Spleen (tissue), 11 donors: Measurements from ENCODE around the gene NUP35. TPM values are rescaled to one million over a fixed set of nuclear protein-coding genes. Genes with fewer than 3 reads are reported as not detected.

Experiments used
- DNase-seq: peaks from one replicate; pipeline ENCODE4 v3.0.0-alpha.2; 2020
- H3K27ac ChIP-seq, 8 donors: fragments of 200-600 bp; sonication (generic) in 7 of 8; 1 replicate in 4 of 8; 2 replicates in 4 of 8; pipeline versions ENCODE4 v1.5.0 to v1.8.0; 2016 to 2021; ENCODE audit warnings: inconsistent platforms in 4 of 8, mild to moderate bottlenecking in 4 of 8, moderate library complexity in 1 of 8
- H3K27me3 ChIP-seq, 7 donors: fragments of 200-600 bp; sonication (generic) in 6 of 7; replicated peaks in 1 of 7; 1 replicate in 4 of 7; 2 replicates in 3 of 7; pipeline versions ENCODE4 v1.5.0 to v1.8.0; 2016 to 2021; ENCODE audit warnings: inconsistent platforms in 3 of 7, mild to moderate bottlenecking in 1 of 7
- H3K36me3 ChIP-seq, 6 donors: fragments of 200-600 bp; sonication (generic) in 5 of 6; 1 replicate in 4 of 6; 2 replicates in 2 of 6; pipeline versions ENCODE4 v1.5.0 to v1.8.0; 2016 to 2021; ENCODE audit warnings: inconsistent platforms in 2 of 6
- H3K4me1 ChIP-seq, 6 donors: fragments of 200-600 bp; sonication (generic) in 5 of 6; 1 replicate in 3 of 6; 2 replicates in 3 of 6; pipeline versions ENCODE4 v1.5.0 to v1.8.0; 2016 to 2021; ENCODE audit warnings: inconsistent platforms in 3 of 6
- H3K4me3 ChIP-seq, 8 donors: fragments of 200-600 bp; sonication (generic) in 7 of 8; 1 replicate in 4 of 8; 2 replicates in 4 of 8; pipeline versions ENCODE4 v1.5.0 to v1.8.0; 2016 to 2021; ENCODE audit warnings: inconsistent platforms in 4 of 8, mild to moderate bottlenecking in 4 of 8, moderate library complexity in 2 of 8
- H3K9me3 ChIP-seq, 8 donors: fragments of 200-600 bp; sonication (generic) in 7 of 8; 1 replicate in 4 of 8; 2 replicates in 4 of 8; pipeline versions ENCODE4 v1.5.0 to v1.8.0; 2016 to 2021; ENCODE audit warnings: inconsistent platforms in 4 of 8
- POLR2A ChIP-seq, 3 donors: fragments of 450-650 bp; IDR thresholded peaks; one replicate each; pipeline ENCODE4 v1.5.1; 2017; ENCODE audit warnings: antibody characterized with exemption in 3 of 3, mild to moderate bottlenecking in 1 of 3
- POLR2AphosphoS5 ChIP-seq, 3 donors: sonication (generic); formaldehyde crosslinking; IDR thresholded peaks; one replicate each; pipeline ENCODE4 v1.5.1; 2017; ENCODE audit warnings: antibody characterized with exemption in 3 of 3
- WGBS, 5 donors: extraction: QIAGEN DNeasy Blood & Tissue Kit in 3 of 5; methylation state at CpG; one replicate each; pipeline versions ENCODE4 v1.1.5 to v1.1.7; 2013 to 2018; 5-methylcytosine and 5-hydroxymethylcytosine counted together
- intact Hi-C: fragments of 100-400 bp; cut with DNase I; formaldehyde crosslinking; loops from one replicate; pipeline ENCODE4 v1.15.0; 2023; ENCODE audit warnings: low total_unique reads
- polyA plus RNA-seq, 3 donors: library from polyadenylated mRNA; stranded (reverse); fragments of 200-250 nt; gene quantifications; one replicate each; pipeline ENCODE4 v1.2.1, GENCODE V29; 2013
- total RNA-seq, 7 donors: library from RNA; depleted of rRNA in 3 of 7; stranded (reverse); fragments of >200 nt in 3 of 7; fragmentation: NEBNext Ultra II Directional in 4 of 7; extraction: Animal tissue kit (Norgen Biotek cat#: 25700) in 4 of 7; gene quantifications; one replicate each; pipeline versions ENCODE4 v1.1.0 to v1.2.1, GENCODE V29; 2016 to 2021
- TF ChIP-seq, protein P1 (sequence below), 11 experiments: fragments of 200-600 bp in 7 of 11; fragments of 450-650 bp in 4 of 11; sonication (generic) in 4 of 11; IDR thresholded peaks in 8 of 11; conservative IDR thresholded peaks in 3 of 11; 1 replicate in 7 of 11; 2 replicates in 4 of 11; pipeline versions ENCODE4 v1.4.0 to v1.8.0; 2016 to 2021; ENCODE audit warnings: antibody characterized with exemption in 11 of 11, inconsistent platforms in 4 of 11, mild to moderate bottlenecking in 1 of 11
- donor health status: healthy with polysubstance abuse.
- donor health status: DM: no; HTN: no; CAD: no; lungs with moderate emphysema.
- donor health status: DM: no; HTN: no; CAD: no.
- donor health status: Bipolar disorder and iron deficiency.
- donor health status: healthy.
- donor health status: DM: no; HTN: no; CAD: no.
- donor health status: DM: yes; HTN: yes; CAD: no.

The NUP35 gene
- total and polyA plus RNA-seq, 10 donors = 6.3 to 19.0 (median 13.6) TPM

DNA sequence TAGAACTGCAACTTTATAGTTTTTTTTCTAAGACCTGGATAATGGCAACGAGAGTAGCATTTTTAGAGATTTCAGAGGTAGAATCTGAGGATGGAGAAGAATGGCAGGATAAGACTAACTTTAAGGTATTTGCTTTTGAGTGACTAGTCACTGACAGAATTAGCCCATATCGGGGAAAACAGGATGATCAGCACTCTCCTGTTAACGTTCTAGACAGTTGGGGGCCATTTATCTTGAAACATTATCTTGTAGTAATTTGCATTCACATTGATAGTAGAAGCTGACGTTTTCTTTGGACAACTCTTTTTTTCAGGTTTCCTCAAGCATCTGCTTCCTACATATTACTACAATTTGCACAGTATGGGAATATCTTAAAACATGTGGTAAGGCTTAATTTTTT is 32.9 kb downstream of the NUP35 start:
- Histone ChIP-seq H3K4me3 (no peak overlapping the region), H3K4me1 (no peaks in the 10 kb centered on the region), H3K27ac (no peak overlapping the region), H3K9me3 (no peaks in the 10 kb centered on the region), H3K27me3 (no peaks in the 10 kb centered on the region), H3K36me3 (peaks cover 0 to 81% (median 39%) of the 10 kb centered on the region in 6 donors)
- intact Hi-C loops = no loop called here
- TF ChIP-seq POLR2AphosphoS5 (IDR thresholded peaks at IDR 0.05) = no peak
- DNase-seq = no peak
- 82 to 91% (median 85%) methylated on average over 4 of the region's 4 CpGs for WGBS, 5 donors

DNA sequence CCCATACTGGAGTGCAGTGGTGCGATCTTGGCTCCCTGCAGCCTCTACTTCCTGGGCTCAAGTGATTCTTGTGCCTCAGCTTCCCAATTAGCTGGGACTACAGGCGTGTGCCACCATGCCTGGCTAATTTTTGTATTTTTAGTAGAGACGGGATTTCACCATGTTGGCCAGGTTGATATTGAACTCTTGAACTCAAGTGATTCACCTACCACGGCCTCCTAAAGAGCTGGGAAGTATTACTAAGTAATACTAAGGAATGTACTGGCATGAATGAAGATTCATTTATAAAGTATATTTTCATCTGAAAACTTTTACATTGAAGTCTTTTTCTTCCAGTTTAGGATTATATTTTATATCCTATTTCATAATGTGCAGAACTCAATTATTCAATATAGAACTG is 38.1 kb downstream of the NUP35 start:
- TF ChIP-seq POLR2A (IDR thresholded peaks at IDR 0.05) = no peak
- TF ChIP-seq, protein P1, sequence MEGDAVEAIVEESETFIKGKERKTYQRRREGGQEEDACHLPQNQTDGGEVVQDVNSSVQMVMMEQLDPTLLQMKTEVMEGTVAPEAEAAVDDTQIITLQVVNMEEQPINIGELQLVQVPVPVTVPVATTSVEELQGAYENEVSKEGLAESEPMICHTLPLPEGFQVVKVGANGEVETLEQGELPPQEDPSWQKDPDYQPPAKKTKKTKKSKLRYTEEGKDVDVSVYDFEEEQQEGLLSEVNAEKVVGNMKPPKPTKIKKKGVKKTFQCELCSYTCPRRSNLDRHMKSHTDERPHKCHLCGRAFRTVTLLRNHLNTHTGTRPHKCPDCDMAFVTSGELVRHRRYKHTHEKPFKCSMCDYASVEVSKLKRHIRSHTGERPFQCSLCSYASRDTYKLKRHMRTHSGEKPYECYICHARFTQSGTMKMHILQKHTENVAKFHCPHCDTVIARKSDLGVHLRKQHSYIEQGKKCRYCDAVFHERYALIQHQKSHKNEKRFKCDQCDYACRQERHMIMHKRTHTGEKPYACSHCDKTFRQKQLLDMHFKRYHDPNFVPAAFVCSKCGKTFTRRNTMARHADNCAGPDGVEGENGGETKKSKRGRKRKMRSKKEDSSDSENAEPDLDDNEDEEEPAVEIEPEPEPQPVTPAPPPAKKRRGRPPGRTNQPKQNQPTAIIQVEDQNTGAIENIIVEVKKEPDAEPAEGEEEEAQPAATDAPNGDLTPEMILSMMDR (IDR thresholded peaks at IDR 0.05 in 8 of 11, conservative IDR thresholded peaks at IDR 0.05 in 3 of 11) = no peak
- no peak for TF ChIP-seq POLR2AphosphoS5 (IDR thresholded peaks at IDR 0.05)
- DNase-seq = no peak
- 81 to 99% (median 93%) methylated on average over 4 of the region's 4 CpGs for WGBS, 5 donors
- Histone ChIP-seq H3K4me1 (no peaks in the 10 kb centered on the region), H3K4me3 (no peak overlapping the region), H3K27ac (no peak overlapping the region), H3K27me3 (no peaks in the 10 kb centered on the region), H3K9me3 (peaks cover 0 to 4% (median 0%) of the 10 kb centered on the region in 8 donors), H3K36me3 (peaks cover 0 to 89% (median 40%) of the 10 kb centered on the region in 6 donors)
- intact Hi-C loops = no loop called here

DNA sequence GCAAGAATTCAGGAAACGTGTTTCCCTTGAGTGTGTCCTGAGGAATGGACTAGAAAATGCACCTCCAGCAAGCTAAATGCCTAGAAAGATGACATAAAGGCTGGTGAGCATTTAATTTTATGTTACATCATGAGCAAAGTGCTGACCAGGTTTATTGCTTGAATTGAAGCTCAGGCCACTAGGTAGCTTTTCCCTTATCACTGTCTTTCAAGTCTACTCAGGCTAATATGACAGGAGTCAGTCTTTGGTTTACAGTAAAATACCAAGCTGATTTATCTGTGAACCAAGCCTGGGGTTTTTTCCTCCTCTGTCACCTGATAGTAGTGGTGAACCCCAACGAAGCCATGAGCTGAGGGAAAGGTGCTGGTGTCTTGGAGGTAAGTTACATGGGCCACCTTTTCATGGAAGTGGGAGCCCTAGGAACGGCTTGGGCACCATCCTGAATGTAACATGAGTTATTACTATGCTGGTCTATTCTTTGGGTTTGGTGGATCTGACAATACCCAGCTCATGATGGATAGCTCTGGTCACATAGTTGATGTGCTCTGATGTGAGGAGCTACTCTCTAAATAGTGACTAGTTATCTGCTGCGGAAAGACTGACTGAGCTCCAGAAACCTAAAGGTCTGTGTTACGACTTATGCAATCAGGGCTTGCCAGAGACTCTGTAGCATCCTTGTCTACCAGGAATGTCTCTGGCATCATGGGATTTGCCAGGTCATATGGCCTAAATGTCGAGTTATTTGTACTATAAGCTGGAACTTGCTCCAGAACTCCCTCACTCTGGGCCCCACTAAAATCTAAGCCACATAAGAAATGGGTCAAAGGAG is 39.8 kb downstream of the NUP35 start:
- H3K27ac ChIP-seq = no peak overlapping the region
- no peak overlapping the region for H3K4me3 ChIP-seq
- no peaks in the 10 kb centered on the region for H3K27me3 ChIP-seq
- H3K9me3 ChIP-seq = peaks cover 0 to 4% (median 0%) of the 10 kb centered on the region in 8 donors
- intact Hi-C loops = no loop called here
- H3K36me3 ChIP-seq = peaks cover 0 to 73% (median 35%) of the 10 kb centered on the region in 6 donors
- no peak for TF ChIP-seq POLR2A (IDR thresholded peaks at IDR 0.05)
- TF ChIP-seq, protein P1 (IDR thresholded peaks at IDR 0.05 in 8 of 11, conservative IDR thresholded peaks at IDR 0.05 in 3 of 11) = no peak
- TF ChIP-seq POLR2AphosphoS5 (IDR thresholded peaks at IDR 0.05) = no peak
- no peak for DNase-seq
- 77 to 82% (median 79%) methylated on average over 6 of the region's 6 CpGs for WGBS, 5 donors
- H3K4me1 ChIP-seq = no peaks in the 10 kb centered on the region

DNA sequence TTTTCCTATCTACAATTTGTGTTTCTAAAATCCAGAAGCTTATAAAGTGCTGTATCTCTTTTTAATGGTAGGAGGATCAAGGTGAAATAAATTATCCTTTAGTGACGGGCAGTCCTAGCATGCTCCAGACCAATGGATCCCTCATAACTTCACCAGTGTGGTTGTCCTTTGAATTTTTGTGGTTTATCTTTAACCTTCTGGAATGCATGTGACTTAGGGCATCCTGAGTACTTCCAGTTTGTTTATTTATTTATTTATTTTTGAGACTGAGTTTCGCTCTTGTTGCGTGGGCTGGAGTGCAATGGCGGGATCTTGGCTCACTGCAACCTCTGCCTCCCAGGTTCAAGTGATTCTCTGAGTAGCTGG is 40.4 kb downstream of the NUP35 start:
- Histone ChIP-seq H3K27me3 (no peaks in the 10 kb centered on the region), H3K9me3 (peaks cover 0 to 4% (median 0%) of the 10 kb centered on the region in 8 donors), H3K36me3 (peaks cover 0 to 67% (median 32%) of the 10 kb centered on the region in 6 donors), H3K4me1 (no peaks in the 10 kb centered on the region), H3K27ac (no peak overlapping the region), H3K4me3 (no peak overlapping the region)
- intact Hi-C loops = no loop called here
- 96 to 100% (median 98%) methylated on average over 4 of the region's 4 CpGs for WGBS, 5 donors
- DNase-seq = no peak
- TF ChIP-seq, protein P1 (IDR thresholded peaks at IDR 0.05 in 8 of 11, conservative IDR thresholded peaks at IDR 0.05 in 3 of 11) = no peak
- TF ChIP-seq POLR2AphosphoS5 (IDR thresholded peaks at IDR 0.05) (no peak), POLR2A (IDR thresholded peaks at IDR 0.05) (no peak)
